Measurements from ENCODE around the gene PMPCA.
A peak's percentile ranks its signal among the peaks of the same experiment; 100 is the strongest.

The PMPCA gene

GRCh38 chr9:136395345-136396218, 14.9 kb upstream of the PMPCA start:
- no peak for TF ChIP-seq CTCF (IDR thresholded peaks at IDR 0.05; ENCODE audit: low read depth, low read length)

GRCh38 chr9:136396219-136396515, 14.3 kb upstream of the PMPCA start:
- Histone ChIP-seq H3K36me3 (peaks cover 71% of the 10 kb centered on the region), H3K27me3 (no peaks in the 10 kb centered on the region), H3K9me3 (no peaks in the 10 kb centered on the region), H3K4me1 (peaks cover 5% of the 10 kb centered on the region), H3K4me3 (ENCODE audit: low read depth, low read length) (no peak overlapping the region)
- no peak for TF ChIP-seq CTCF (IDR thresholded peaks at IDR 0.05; ENCODE audit: low read depth, low read length)
- no peak for DNase-seq

More at GRCh38 chr9:136395345-136396218, 14.9 kb upstream of the PMPCA start:
- H3K4me3 ChIP-seq (ENCODE audit: low read depth, low read length) = no peak overlapping the region
- no peak for DNase-seq
- peaks cover 3% of the 10 kb centered on the region for H3K4me1 ChIP-seq
- no peaks in the 10 kb centered on the region for H3K9me3 ChIP-seq
- H3K36me3 ChIP-seq = peaks cover 75% of the 10 kb centered on the region
- H3K27me3 ChIP-seq = no peaks in the 10 kb centered on the region

GRCh38 chr9:136397643-136398042, 12.8 kb upstream of the PMPCA start:
- peaks cover 5% of the 10 kb centered on the region for H3K4me1 ChIP-seq
- H3K27me3 ChIP-seq = no peaks in the 10 kb centered on the region
- H3K36me3 ChIP-seq = peaks cover 68% of the 10 kb centered on the region
- no peak for DNase-seq
- no peaks in the 10 kb centered on the region for H3K9me3 ChIP-seq
- no peak overlapping the region for H3K4me3 ChIP-seq (ENCODE audit: low read depth, low read length)
- no peak for TF ChIP-seq CTCF (IDR thresholded peaks at IDR 0.05; ENCODE audit: low read depth, low read length)

GRCh38 chr9:136398286-136398685, 12.2 kb upstream of the PMPCA start:
- Histone ChIP-seq H3K36me3 (peaks cover 62% of the 10 kb centered on the region), H3K4me1 (peaks cover 5% of the 10 kb centered on the region), H3K27me3 (no peaks in the 10 kb centered on the region), H3K4me3 (ENCODE audit: low read depth, low read length) (peak overlapping the region; percentile 81; the same call in 1 of the 2 replicates), H3K9me3 (no peaks in the 10 kb centered on the region)
- DNase-seq = no peak
- no peak for TF ChIP-seq CTCF (IDR thresholded peaks at IDR 0.05; ENCODE audit: low read depth, low read length)

- no peak for TF ChIP-seq CTCF (IDR thresholded peaks at IDR 0.05; ENCODE audit: low read depth, low read length)
- H3K9me3 ChIP-seq = no peaks in the 10 kb centered on the region
- peak overlapping the region; percentile 81 for H3K4me3 ChIP-seq (ENCODE audit: low read depth, low read length)
- DNase-seq = no peak
- H3K4me1 ChIP-seq = peaks cover 5% of the 10 kb centered on the region
- peaks cover 61% of the 10 kb centered on the region for H3K36me3 ChIP-seq
- H3K27me3 ChIP-seq = no peaks in the 10 kb centered on the region
These were observed 11.1 kb upstream of the PMPCA start for GRCh38 chr9:136399176-136400037.

Measured in BE2C (cell line).